ENCODE data around the gene NR4A1. TPM values are rescaled to one million over a fixed set of nuclear protein-coding genes. Genes with fewer than 3 reads are reported as not detected.

The NR4A1 gene
- total and polyA plus RNA-seq, 2 of the 13 experiments (the other 11 are each of a cell fraction or from before 2014, with no cell fraction given): 5.7 to 15.2 TPM

GRCh38 chr12:52050758-52051541 is at the start of gene NR4A1 (continued):
- TF ChIP-seq ZNF451 (CRISPR knock-in tag; IDR thresholded peaks at IDR 0.05) (0 out of 2 replicates have a peak, but pooled peaks have one; percentile 32), ZNF674 (CRISPR knock-in tag; IDR thresholded peaks at IDR 0.05; ENCODE audit: low read depth) (no peak), ZNF691 (CRISPR knock-in tag; IDR thresholded peaks at IDR 0.05; ENCODE audit: borderline replicate concordance, low read depth) (peak; percentile 27; the same call in 1 of the 2 replicates), MYNN (CRISPR knock-in tag; IDR thresholded peaks at IDR 0.05; ENCODE audit: low read depth) (no peak; the same call in 1 of the 2 replicates), SALL1 (CRISPR knock-in tag; IDR thresholded peaks at IDR 0.05) (peak; percentile 62; the same call in 1 of the 2 replicates), BCL6 (CRISPR knock-in tag; IDR thresholded peaks at IDR 0.05) (peak; percentile 16; the same call in 1 of the 2 replicates), GLI4 (CRISPR knock-in tag; IDR thresholded peaks at IDR 0.05; ENCODE audit: borderline replicate concordance) (0 out of 2 replicates have a peak, but pooled peaks have one; percentile 80), FOSL2 (CRISPR knock-in tag; IDR thresholded peaks at IDR 0.05) (peak; percentile 39; the same call in 1 of the 2 replicates), ZNF616 (CRISPR knock-in tag; IDR thresholded peaks at IDR 0.05; ENCODE audit: low read depth) (0 out of 2 replicates have a peak, but pooled peaks have one; percentile 62), TGIF2 (CRISPR knock-in tag; IDR thresholded peaks at IDR 0.05) (0 out of 2 replicates have a peak, but pooled peaks have one; percentile 46), BRCA1 (CRISPR knock-in tag; IDR thresholded peaks at IDR 0.05) (no peak), CC2D1A (CRISPR knock-in tag; IDR thresholded peaks at IDR 0.05) (no peak), RFX5 (IDR thresholded peaks at IDR 0.05; ENCODE audit: low read depth, low read length) (no peak), HIC2 (CRISPR knock-in tag; IDR thresholded peaks at IDR 0.05; ENCODE audit: low read depth) (no peak), ZNF234 (CRISPR knock-in tag; conservative IDR thresholded peaks at IDR 0.05) (0 out of 2 replicates have a peak, but pooled peaks have one; percentile 23), ONECUT2 (CRISPR knock-in tag; IDR thresholded peaks at IDR 0.05) (no peak), HOXA5 (CRISPR knock-in tag; IDR thresholded peaks at IDR 0.05) (0 out of 2 replicates have a peak, but pooled peaks have one; percentile 20), SMARCC2 (IDR thresholded peaks at IDR 0.05) (no peak), TEAD2 (CRISPR knock-in tag; IDR thresholded peaks at IDR 0.05) (no peak), ZSCAN22 (CRISPR knock-in tag; IDR thresholded peaks at IDR 0.05) (0 out of 2 replicates have a peak, but pooled peaks have one; percentile 62), E2F5 (CRISPR knock-in tag; conservative IDR thresholded peaks at IDR 0.05) (no peak), ATF2 (CRISPR knock-in tag; IDR thresholded peaks at IDR 0.05) (no peak), ZNF589 (CRISPR knock-in tag; conservative IDR thresholded peaks at IDR 0.05) (no peak), GZF1 (CRISPR knock-in tag; IDR thresholded peaks at IDR 0.05) (peak; percentile 20; the same call in 1 of the 2 replicates)

Measured in HepG2 (cell line).